NCI-H2227 (cell line): ENCODE data around the gene SMTNL2.

Experiments
- DNase-seq: peaks from one replicate; lab custom pipeline; 2025; ENCODE audit not compliant: unreplicated experiment; lab: John Stamatoyannopoulos, UW

The SMTNL2 gene

GRCh38 chr17:4584101-4584916 is at the start of gene SMTNL2:
Gene SMTNL2, plus strand, starts transcription at chr17:4584529. Its CDS starts 77 bp downstream, at chr17:4584606.
- DNase-seq = peak; percentile 60

GRCh38 chr17:4534928-4535666 is 49.2 kb upstream of the SMTNL2 start:
- DNase-seq = no peak

- DNase-seq = no peak
Observed at GRCh38 chr17:4535667-4536258, 48.6 kb upstream of the SMTNL2 start.

- no peak for DNase-seq
Observed at GRCh38 chr17:4536259-4536741, 48.0 kb upstream of the SMTNL2 start.

GRCh38 chr17:4536742-4537411 is 47.5 kb upstream of the SMTNL2 start:
- DNase-seq = no peak

- DNase-seq = no peak
Observed at GRCh38 chr17:4537451-4538235, 46.7 kb upstream of the SMTNL2 start.

- DNase-seq = no peak
Observed at GRCh38 chr17:4538236-4539002, 45.9 kb upstream of the SMTNL2 start.

GRCh38 chr17:4539025-4539424 is 45.3 kb upstream of the SMTNL2 start:
- DNase-seq = no peak

- DNase-seq = no peak
Observed at GRCh38 chr17:4539576-4540223, 44.6 kb upstream of the SMTNL2 start.

- DNase-seq = no peak
Observed at GRCh38 chr17:4540224-4540651, 44.1 kb upstream of the SMTNL2 start.

GRCh38 chr17:4540687-4541327 is 43.5 kb upstream of the SMTNL2 start:
- DNase-seq = no peak

- DNase-seq = no peak
Observed at GRCh38 chr17:4541328-4542002, 42.9 kb upstream of the SMTNL2 start.

- DNase-seq = no peak
Observed at GRCh38 chr17:4542003-4542725, 42.2 kb upstream of the SMTNL2 start.

GRCh38 chr17:4542726-4543191 is 41.6 kb upstream of the SMTNL2 start:
- no peak for DNase-seq

GRCh38 chr17:4543557-4544026 is 40.7 kb upstream of the SMTNL2 start:
- no peak for DNase-seq

GRCh38 chr17:4544135-4544950 is 40.0 kb upstream of the SMTNL2 start:
- DNase-seq = no peak

GRCh38 chr17:4544951-4545216 is 39.4 kb upstream of the SMTNL2 start:
- no peak for DNase-seq
